Nephron progenitor cell (in vitro differentiated cells): ENCODE results near the gene NLK.

Source experiments
- DNase-seq: peaks from one replicate; pipeline ENCODE4 v3.0.0; 2021
- H3K27ac Mint-ChIP-seq: 2 replicates; pipeline ENCODE4 v1.8.0; 2021; ENCODE audit warnings: mild to moderate bottlenecking, moderate library complexity, mixed read lengths
- H3K27me3 Mint-ChIP-seq: 2 replicates; pipeline ENCODE4 v1.8.0; 2021; ENCODE audit warnings: mild to moderate bottlenecking, low read depth, mixed read lengths; ENCODE audit not compliant: poor library complexity
- H3K36me3 Mint-ChIP-seq: 2 replicates; pipeline ENCODE4 v1.8.0; 2021; ENCODE audit warnings: low read depth, mixed read lengths
- H3K4me1 Mint-ChIP-seq: 2 replicates; pipeline ENCODE4 v1.8.0; 2021; ENCODE audit warnings: mixed read lengths
- H3K4me3 Mint-ChIP-seq: 2 replicates; pipeline ENCODE4 v1.8.0; 2021; ENCODE audit warnings: mild to moderate bottlenecking, moderate library complexity, mixed read lengths
- H3K9me3 Mint-ChIP-seq: 2 replicates; pipeline ENCODE4 v1.8.0; 2021; ENCODE audit warnings: mild to moderate bottlenecking, moderate library complexity, mixed read lengths
- TF ChIP-seq, protein P1 (sequence below): fragments of 200-600 bp; sonication (generic); IDR thresholded peaks from 2 replicates; pipeline ENCODE4 v1.5.0; 2021; ENCODE audit warnings: antibody characterized with exemption

The NLK gene

DNA sequence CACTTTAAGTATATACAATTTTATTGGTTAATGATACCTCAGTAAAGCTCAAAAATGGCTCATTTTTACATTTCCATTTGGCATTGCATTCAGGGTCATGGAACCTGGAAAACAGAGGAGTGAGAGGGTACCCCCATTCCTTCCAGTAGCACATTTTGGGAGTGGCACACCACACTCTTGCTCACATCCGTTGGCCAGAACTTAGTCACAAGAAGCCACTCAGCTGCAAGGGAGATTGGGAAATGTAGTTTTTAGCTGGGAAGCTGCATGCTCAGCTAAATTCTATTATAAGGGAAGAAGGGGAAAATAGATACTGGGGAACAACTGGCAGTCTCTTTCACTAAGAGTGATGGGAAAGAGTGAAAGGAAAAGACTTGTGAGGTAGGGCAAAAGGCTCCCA, 174.1 kb downstream of the NLK start:
- no peaks in the 10 kb centered on the region for H3K36me3 Mint-ChIP-seq
- H3K9me3 Mint-ChIP-seq: peaks cover 26% of the 10 kb centered on the region
- H3K4me1 Mint-ChIP-seq: no peaks in the 10 kb centered on the region
- H3K27ac Mint-ChIP-seq: no peak overlapping the region
- no peak for DNase-seq
- TF ChIP-seq, protein P1, sequence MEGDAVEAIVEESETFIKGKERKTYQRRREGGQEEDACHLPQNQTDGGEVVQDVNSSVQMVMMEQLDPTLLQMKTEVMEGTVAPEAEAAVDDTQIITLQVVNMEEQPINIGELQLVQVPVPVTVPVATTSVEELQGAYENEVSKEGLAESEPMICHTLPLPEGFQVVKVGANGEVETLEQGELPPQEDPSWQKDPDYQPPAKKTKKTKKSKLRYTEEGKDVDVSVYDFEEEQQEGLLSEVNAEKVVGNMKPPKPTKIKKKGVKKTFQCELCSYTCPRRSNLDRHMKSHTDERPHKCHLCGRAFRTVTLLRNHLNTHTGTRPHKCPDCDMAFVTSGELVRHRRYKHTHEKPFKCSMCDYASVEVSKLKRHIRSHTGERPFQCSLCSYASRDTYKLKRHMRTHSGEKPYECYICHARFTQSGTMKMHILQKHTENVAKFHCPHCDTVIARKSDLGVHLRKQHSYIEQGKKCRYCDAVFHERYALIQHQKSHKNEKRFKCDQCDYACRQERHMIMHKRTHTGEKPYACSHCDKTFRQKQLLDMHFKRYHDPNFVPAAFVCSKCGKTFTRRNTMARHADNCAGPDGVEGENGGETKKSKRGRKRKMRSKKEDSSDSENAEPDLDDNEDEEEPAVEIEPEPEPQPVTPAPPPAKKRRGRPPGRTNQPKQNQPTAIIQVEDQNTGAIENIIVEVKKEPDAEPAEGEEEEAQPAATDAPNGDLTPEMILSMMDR: no peak
- H3K27me3 Mint-ChIP-seq: peaks cover 5% of the 10 kb centered on the region
- no peak overlapping the region for H3K4me3 Mint-ChIP-seq

DNA sequence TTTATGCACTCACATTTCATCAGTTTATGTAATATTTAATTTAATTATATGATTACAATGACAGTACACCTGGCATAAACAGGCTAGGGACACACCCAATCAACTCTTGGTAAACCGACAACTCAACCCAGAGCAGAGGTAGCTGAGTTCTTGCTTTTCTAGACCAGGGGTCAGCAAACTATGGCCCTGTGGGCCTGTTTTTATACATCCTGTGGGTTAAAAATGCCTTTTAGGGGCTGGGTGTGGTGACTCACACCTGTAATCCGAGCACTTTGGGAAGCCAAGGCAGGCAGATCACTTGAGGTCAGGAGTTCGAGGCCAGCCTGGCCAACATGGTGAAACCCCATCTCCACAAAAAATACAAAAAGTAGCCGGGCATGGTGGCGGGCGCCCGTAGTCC, 177.3 kb downstream of the NLK start:
- peaks cover 8% of the 10 kb centered on the region for H3K36me3 Mint-ChIP-seq
- no peak overlapping the region for H3K27ac Mint-ChIP-seq
- peaks cover 5% of the 10 kb centered on the region for H3K27me3 Mint-ChIP-seq
- DNase-seq: no peak
- TF ChIP-seq, protein P1: no peak
- peaks cover 17% of the 10 kb centered on the region for H3K9me3 Mint-ChIP-seq
- no peaks in the 10 kb centered on the region for H3K4me1 Mint-ChIP-seq
- H3K4me3 Mint-ChIP-seq: no peak overlapping the region

DNA sequence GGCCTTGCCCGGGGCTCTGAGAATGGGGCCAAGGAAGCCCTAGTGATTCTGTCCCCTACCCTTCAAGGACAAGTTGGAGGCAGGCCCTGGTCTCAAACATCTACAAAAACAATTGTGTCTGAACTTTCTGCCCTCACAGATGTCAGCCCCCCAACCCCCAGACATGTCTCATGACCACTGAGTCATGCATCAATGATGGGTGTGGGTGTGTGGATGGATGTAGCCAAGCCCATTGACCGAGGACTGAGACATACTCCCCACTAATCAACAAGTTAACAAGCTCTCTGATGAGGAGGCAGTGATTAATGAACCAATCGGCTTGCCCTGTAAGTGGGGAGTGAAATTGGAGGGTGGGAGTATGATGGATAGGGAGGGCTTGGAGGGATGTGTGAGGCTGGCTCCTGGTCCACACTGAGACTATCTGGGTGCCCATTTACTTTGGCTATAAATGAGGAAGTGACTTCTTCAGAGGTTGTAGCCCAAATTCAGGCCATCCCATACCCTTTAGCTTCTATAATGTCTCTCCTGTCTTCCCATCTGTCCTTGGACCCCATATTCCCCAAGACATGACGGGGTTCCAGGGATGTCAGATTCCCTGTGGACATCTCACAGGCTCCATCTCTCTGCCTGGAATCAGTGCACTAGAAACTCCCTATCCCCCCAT, 179.4 kb downstream of the NLK start:
- H3K27me3 Mint-ChIP-seq: peaks cover 14% of the 10 kb centered on the region
- H3K4me1 Mint-ChIP-seq: no peaks in the 10 kb centered on the region
- TF ChIP-seq, protein P1: no peak
- H3K27ac Mint-ChIP-seq: no peak overlapping the region
- H3K4me3 Mint-ChIP-seq: no peak overlapping the region
- peaks cover 13% of the 10 kb centered on the region for H3K36me3 Mint-ChIP-seq
- H3K9me3 Mint-ChIP-seq: peaks cover 22% of the 10 kb centered on the region
- DNase-seq: no peak

DNA sequence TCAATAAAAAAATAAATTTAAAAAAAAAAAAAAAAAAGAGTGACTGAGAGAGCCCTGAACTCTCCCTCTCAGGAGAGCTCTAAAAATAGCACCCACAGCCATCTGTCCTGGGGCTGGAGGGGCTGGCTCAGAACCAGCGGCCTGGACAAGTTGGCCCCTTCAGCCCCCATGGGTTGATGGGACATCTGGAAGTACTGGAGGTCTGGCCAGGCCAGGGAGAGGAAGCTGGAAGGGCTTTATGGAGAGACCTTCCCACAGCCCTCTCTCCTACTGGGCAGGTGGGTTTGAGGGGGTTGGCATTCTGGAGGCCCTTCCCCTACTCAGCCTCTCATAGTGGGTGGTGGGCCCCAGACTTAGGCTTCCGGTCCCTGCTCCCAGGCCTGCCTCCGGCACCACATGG, 182.8 kb downstream of the NLK start:
- Mint-ChIP-seq H3K4me1 (peaks cover 12% of the 10 kb centered on the region), H3K4me3 (no peak overlapping the region), H3K36me3 (peaks cover 13% of the 10 kb centered on the region), H3K27ac (no peak overlapping the region), H3K27me3 (peaks cover 43% of the 10 kb centered on the region), H3K9me3 (peaks cover 22% of the 10 kb centered on the region)
- TF ChIP-seq, protein P1: no peak
- DNase-seq: no peak

DNA sequence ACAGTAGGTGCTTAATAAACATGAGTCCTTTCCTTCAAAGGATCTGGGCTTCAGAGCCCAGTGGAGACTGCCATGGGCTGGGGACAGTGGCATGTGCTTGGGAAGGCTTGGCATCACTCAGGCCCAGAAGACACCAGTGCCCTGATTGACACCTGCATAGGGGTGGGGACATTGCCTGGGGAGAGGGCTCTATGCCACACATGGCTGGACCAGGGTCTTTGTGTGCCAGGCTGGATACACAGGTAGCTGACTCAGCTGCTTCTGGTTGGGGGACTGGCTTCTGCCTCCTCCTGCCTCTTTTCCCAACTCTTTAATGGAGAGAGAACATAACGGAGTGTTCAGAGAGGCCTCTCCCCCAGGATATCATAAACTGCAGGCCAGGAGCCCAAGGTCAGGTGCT, 183.4 kb downstream of the NLK start:
- Mint-ChIP-seq H3K9me3 (peaks cover 22% of the 10 kb centered on the region), H3K27me3 (peaks cover 47% of the 10 kb centered on the region), H3K4me3 (peak overlapping the region; percentile 32), H3K36me3 (peaks cover 13% of the 10 kb centered on the region), H3K27ac (no peak overlapping the region), H3K4me1 (peaks cover 12% of the 10 kb centered on the region)
- no peak for DNase-seq
- TF ChIP-seq, protein P1: no peak
